SKM-1 (cell line): ENCODE data around the gene CERT1.
"Not testable (repeated sequence)": the region's sequence is repeated elsewhere in the genome, so short reads cannot be mapped to it uniquely, and the experiment has no call there.

Experiments used
- DNase-seq: peaks from one replicate; lab custom pipeline; 2025; ENCODE audit not compliant: unreplicated experiment; lab: John Stamatoyannopoulos, UW

Gene CERT1

GRCh38 chr5:75511435-75512382 is at the start of gene CERT1, which contains the start of gene POLK:
Gene CERT1, minus strand, starts transcription at chr5:75511629. Its CDS starts 422 bp downstream, at chr5:75511207.
Gene POLK, plus strand, starts transcription at chr5:75511891.
- DNase-seq = peak; percentile 93

GRCh38 chr5:75560655-75561054 is 49.2 kb upstream of the CERT1 start:
- not testable (repeated sequence) for DNase-seq

- peak; percentile 48 for DNase-seq
These were observed 47.7 kb upstream of the CERT1 start for GRCh38 chr5:75558981-75559632.

GRCh38 chr5:75558221-75558620 is 46.8 kb upstream of the CERT1 start:
- DNase-seq = no peak

DNA sequence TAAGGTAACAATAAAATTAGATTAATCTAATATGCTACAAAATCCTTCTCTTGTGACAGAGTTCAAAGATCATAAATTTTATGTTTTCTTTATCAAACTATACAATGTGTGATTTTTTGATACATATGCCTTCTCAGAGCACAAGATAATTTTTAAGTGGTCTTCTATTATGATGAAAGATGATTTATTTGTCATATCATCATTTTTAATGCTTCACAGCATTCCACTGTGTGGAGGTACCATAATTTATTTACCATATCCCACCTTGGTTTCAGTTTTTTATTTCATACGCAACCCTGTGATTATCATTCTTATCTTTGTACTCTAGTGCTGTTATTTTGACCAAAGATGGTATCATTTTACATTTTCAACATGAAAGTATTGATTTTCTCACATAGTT is 41.9 kb upstream of the CERT1 start:
- DNase-seq = no peak

DNA sequence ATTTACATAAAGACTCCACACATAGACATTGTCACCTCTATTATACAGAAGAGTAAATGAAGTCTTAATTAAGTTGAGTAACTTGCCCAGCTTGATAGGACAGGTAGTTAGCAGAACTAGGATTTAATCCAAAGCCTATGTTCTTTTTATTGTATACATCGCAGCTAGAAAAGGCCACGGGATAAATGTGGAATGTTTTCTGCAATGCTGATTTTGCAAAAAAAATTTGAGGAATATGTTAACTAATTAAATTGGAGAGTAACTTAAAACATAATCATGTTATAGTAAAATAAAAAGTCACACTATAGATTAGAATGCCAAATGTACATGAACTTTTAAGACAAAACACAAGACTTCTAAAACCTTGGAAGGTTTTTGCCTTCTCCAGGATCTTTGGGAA is 41.3 kb upstream of the CERT1 start:
- DNase-seq = no peak

DNA sequence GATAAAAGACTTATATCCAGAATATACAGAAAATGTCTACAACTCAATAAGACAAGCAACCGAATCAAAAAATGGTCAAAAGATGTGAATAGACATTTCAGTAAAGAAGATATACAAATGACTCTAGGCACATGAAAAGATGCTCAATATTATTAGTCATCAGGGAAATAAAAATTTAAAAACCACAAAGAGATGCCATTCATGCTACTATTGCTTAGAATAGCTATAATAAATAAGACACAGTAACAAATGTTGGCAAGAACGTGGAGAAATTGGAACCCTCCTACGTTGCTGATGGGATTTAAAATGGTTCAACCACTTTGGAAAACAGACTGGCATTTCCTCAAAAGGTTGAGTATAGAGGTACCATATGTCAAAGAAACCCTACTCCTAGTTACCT is 40.0 kb upstream of the CERT1 start:
- DNase-seq = no peak

DNA sequence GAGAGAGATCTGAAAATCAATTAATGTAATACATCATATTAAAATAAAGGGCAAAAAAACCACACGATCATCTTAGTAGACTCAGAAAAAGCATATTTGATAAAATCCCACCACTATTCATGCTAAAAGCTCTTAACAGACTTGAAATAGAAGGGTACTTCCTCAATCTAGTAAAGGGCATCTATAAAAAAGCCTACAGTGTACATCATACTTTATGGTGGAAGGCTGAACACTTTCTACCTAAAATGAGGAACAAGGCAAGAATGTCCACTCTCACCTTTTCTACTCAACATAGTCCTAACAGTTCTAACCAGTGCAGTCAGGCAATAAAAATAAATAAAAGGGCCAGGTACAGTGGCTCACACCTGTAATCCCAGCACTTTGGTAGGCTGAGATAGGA is 39.2 kb upstream of the CERT1 start:
- DNase-seq = no peak

GRCh38 chr5:75547812-75548211 is 36.4 kb upstream of the CERT1 start:
- DNase-seq = no peak

GRCh38 chr5:75546830-75547229 is 35.4 kb upstream of the CERT1 start:
- no peak for DNase-seq

DNA sequence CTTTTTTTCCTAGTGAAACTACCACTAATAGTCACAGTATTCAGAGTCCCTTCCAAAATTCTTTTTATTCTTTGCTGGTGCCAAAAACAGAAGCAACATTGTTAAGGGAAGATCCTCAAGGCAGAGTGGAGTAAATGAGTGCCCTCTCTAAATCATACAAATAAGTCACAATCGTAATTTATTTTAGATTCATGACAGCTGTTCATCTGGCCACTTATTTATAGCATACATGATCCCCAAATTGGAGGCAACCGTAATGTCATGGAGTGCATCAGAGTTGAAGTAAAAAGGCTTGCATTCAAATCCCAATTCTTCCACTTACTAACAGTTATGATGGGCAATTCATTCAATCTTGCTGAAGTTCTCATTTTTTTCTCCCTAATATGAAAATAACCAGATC is 33.7 kb upstream of the CERT1 start:
- DNase-seq = no peak

DNA sequence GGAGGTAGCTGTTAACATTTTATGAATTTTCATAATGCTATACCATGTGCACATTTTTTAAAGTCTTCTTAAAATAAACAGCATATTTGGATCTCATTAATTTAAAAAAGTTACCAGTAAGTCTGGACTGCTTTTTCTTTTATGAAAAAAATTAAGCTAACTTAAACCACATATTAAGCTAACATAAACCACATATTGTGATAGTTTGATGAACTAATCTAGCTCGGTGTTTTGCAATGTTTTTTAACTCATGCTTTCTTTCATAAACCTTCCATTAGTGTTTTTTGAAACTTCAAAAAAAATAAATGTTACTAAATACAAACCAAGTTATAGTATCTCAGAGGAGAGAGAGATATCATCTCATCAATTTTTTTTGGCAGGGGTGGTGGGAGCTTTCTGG is 26.8 kb upstream of the CERT1 start:
- DNase-seq = no peak

GRCh38 chr5:75536694-75537360 is 25.4 kb upstream of the CERT1 start:
- no peak for DNase-seq

GRCh38 chr5:75536147-75536546 is 24.7 kb upstream of the CERT1 start:
- DNase-seq = no peak

- no peak for DNase-seq
These were observed 23.3 kb upstream of the CERT1 start for GRCh38 chr5:75534734-75535133.

- not testable (repeated sequence) for DNase-seq
These were observed 22.3 kb upstream of the CERT1 start for GRCh38 chr5:75533716-75534115.

DNA sequence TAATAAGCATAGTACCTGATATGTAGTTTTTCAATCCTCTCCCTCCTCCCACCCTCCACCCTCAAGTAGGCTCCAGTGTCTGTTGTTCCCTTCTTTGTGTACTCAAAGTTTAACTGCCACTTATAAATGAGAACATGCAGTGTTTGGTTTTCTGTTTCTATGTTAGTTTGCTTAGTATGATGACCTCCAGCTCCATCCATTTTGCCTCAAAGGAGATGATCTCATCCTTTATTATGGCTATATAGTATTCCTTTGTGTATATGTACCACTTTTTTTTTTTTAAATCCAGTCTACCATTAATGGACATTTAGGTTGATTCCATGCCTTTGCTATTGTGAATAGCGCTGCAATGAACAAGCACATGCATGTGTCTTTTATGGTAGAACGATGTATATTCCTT is 20.8 kb upstream of the CERT1 start:
- no peak for DNase-seq

DNA sequence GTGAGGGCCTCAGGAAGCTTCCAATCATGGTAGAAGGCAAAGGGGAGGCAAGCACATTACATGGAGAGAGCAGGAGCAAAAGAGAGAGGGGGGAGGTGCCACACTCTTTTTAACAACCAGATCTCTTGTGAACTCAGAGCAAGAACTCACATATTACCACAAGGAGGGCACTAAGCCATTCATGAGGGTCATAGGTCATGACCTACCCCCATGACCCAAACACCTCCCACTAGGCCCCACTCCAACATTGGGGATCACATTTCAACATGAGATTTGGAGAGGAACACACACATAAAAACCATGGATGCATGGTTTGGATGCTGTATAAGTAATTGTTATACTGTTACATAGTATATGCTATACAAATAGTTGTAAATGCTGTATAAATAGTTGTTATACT is 17.8 kb upstream of the CERT1 start:
- no peak for DNase-seq

- DNase-seq = no peak
These were observed 14.6 kb upstream of the CERT1 start for GRCh38 chr5:75526070-75526469.

- no peak for DNase-seq
These were observed 13.9 kb upstream of the CERT1 start for GRCh38 chr5:75525344-75525743.

DNA sequence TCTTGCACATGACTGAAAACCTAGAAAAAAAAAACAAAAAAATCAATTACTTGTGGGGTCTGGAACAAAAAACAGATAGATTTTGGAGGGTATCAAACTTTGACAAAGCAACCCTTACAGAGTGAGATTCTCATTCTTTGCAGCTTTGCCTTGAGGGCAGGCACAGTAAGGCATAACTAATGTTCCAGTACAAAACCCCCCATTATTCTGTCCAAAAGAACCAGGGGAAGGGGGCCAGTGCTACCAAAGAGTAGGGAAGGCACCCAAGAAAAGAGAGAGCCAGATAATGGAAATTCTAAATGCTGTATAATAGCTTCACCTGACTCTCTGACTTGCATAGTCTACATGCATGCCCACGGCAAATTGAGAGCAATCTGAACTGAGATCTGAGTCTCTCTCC is 13.2 kb upstream of the CERT1 start:
- DNase-seq = no peak

DNA sequence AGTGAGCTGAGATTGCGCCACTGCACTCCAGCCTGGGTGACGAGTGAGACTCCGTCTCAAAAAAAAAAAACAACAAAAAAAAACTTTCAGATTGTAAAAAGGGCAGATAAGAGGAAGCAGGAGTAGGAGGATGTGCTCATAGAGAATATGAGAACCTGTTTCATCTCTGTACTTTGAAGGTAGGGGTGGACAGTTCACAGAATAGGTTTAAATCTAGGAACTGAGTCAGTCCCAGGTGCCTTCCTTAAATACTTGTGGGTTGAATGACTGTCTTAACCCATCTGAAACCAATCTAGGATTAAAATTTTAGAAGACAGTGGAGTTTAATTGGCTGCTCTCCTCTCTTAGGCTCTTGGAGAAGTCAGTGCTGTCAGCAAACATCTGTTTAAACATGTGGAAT is 12.6 kb upstream of the CERT1 start:
- peak; percentile 9 for DNase-seq
